ENCODE measurements around the gene CTDSPL.
"Not testable (repeated sequence)": the region's sequence is repeated elsewhere in the genome, so short reads cannot be mapped to it uniquely, and the experiment has no call there.

Gene CTDSPL

DNA sequence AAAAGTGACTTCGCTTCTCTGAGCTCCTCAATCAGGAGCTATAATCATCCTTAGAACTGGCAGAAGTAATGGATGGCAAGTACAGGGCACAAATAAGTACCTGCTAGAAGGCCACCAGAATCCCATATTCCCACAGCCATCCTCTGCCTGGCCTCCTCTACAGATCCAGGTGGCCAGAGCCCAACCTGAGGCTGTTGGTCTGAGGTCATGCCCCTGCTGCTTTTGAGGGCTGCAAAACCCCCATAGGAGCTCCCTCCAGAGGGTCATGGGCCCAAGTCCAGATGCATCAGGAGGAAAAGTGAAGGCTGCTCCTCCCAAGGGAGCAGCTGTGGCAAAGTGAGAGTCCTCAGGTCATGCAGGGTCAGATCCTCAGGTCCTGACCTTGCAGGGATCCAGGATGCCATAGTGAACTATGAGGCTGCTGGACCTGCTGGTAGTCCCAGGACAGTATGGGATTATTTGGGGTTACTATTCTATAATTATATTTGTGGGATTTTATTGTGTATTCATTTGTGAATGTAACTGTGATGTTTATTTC lies 170.7 kb downstream of the CTDSPL start:
- TF ChIP-seq CTCF (IDR thresholded peaks at IDR 0.05; ENCODE audit: insufficient read depth, low read length, poor library complexity, severe bottlenecking): no peak
- no peaks in the 10 kb centered on the region; the same call in none of the 2 replicates for H3K27me3 ChIP-seq (replicated peaks; ENCODE audit: control insufficient read depth, insufficient read depth, low read length)

GRCh38 chr3:38033586-38033985 lies 171.9 kb downstream of the CTDSPL start:
- not testable (repeated sequence) for DNase-seq (ENCODE audit: extremely low read depth, insufficient read length); H3K36me3 ChIP-seq (ENCODE audit: control insufficient read depth, insufficient read depth, low read length); H3K4me3 ChIP-seq (replicated peaks; ENCODE audit: low read depth, low read length); H3K27me3 ChIP-seq (replicated peaks; ENCODE audit: control insufficient read depth, insufficient read depth, low read length)

More for the DNA sequence above, 170.7 kb downstream of the CTDSPL start:
- DNase-seq (ENCODE audit: extremely low read depth, insufficient read length): no peak
- Histone ChIP-seq H3K4me3 (replicated peaks; ENCODE audit: low read depth, low read length) (no peak overlapping the region), H3K36me3 (ENCODE audit: control insufficient read depth, insufficient read depth, low read length) (no peaks in the 10 kb centered on the region)

All from GM06990 (cell line).